HG02943 (cell line): ENCODE results near the gene DISC1.

Source experiments
- ATAC-seq: cut with Tn5 transposase; IDR thresholded peaks from one replicate; pipeline ENCODE4 v1.9.1; 2021; ENCODE audit warnings: mild to moderate bottlenecking, low read depth, moderate library complexity; ENCODE audit not compliant: unreplicated experiment

The DISC1 gene

GRCh38 chr1:232057217-232057895 lies 430.8 kb downstream of the DISC1 start:
- no peak for ATAC-seq

DNA sequence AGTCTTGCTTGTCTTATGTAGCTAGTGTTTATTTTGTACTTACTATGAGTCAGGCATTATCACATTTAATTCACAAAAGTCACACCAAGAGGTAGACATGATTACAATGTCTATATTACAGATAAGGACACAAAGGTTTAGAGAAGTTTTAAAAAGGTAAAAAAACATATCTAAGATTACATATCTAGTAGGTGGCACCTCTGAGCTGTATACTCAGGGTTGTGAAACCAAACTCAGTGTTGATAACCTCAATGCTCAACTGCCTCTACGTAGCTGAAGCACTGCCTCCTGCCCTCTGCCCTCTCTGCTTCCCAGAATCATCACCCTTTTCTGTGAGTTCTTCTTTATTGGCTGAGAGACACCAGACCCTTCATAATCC lies 431.3 kb downstream of the DISC1 start:
- ATAC-seq, result no peak

DNA sequence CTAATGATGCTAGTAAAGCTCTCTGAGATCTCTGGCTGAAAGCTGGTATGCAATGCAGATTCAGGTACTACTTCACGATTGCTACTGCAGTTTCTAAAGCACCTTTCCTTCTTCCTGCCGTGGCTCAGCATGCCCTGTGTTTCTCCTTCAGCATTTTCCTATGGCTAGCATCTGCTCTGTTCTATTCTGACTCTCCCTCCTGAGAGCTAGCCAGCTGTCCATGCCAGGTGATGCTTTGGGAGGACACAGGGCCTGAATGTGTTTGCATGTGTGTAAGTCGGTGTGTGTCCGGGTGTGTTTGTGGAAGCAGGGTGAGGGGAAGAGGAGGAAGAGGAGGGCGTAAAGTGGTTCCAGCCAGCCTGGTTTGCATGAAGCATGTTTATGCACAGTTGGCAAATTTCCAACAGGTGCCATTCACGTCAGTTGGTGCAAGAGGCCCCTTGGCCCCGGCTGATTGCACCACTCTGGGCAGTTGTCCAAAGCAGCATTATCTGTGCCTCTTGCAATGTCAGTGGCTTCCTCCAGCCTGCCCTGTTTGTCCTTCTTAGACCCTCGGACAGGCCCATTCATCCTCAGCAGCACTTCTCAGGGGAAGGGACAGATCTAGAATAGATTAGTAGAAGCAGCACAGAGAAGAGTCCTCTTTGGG lies 433.3 kb downstream of the DISC1 start:
- no peak for ATAC-seq

GRCh38 chr1:232062967-232063366 lies 436.4 kb downstream of the DISC1 start:
- no peak for ATAC-seq

GRCh38 chr1:232066521-232066920 lies 439.9 kb downstream of the DISC1 start:
- ATAC-seq, result no peak

GRCh38 chr1:232074265-232074664 lies 447.7 kb downstream of the DISC1 start:
- ATAC-seq, result no peak

GRCh38 chr1:232077809-232078208 lies 451.2 kb downstream of the DISC1 start:
- no peak for ATAC-seq

DNA sequence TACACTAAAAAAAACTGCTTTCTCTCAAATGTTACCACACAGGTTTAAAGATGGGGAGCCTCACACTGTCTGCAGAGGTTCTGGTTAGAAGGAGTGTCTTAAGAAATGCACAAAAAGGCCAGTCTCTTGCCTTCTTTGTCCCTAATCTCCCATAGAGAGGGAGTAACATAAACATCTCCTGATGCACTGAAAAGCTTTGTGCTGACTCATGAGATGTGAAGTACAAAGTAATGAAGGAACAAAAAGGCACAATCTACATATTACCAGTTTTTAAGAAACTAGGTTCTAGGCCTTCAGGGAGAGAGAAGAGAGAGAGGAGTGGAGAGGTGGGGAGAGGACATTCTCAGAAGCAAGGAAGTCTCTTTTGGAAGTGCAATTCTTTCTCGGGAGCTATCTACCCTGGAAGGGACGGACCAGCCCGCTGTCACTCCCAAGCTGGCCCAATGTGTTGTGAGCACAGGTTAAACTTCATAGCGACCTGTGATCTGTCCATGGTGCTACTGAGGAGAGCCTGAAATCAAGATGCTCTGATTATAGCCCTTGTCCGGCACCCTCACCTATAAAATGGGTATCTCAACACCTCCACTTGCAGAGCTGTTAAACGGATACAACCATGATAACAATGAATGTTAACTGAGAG lies 458.1 kb downstream of the DISC1 start:
- no peak for ATAC-seq

DNA sequence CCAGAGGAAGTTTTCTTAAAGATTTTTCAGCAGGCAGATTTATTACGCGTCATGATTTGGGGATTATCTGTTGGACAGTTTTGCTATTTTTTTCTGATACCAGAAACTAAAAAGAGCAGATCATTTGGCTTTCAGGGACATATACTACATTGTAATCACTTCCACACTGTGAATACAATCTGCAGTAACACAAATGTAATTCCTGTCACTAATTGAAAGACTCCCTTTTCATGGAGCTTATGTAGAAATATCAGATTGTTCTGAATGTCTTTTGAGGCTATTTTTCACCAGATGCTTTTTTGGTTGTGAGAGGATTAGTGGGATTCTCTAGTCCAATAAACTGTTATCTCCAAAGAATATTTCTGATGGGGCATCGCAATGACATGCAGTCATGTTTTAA lies 464.2 kb downstream of the DISC1 start:
- ATAC-seq, result no peak
